HepG2 (cell line): ENCODE measurements around the gene FRMD4A.

ENCODE experiments used
- RORA ChIP-seq: sonication (generic); formaldehyde crosslinking; IDR thresholded peaks from 2 replicates; pipeline ENCODE4 v1.5.0; 2020; ENCODE audit warnings: mild to moderate bottlenecking, missing genetic modification reagents, moderate library complexity
- SUZ12 ChIP-seq: fragments of 150-350 bp; IDR thresholded peaks from 2 replicates; pipeline ENCODE4 v1.6.1; 2014; ENCODE audit warnings: low read depth, low read length
- TF ChIP-seq, protein P1 (sequence below): IDR thresholded peaks from 2 replicates; pipeline ENCODE4 v1.6.1; 2016; ENCODE audit warnings: missing compliant biosample characterization, missing genetic modification reagents, borderline replicate concordance
- TF ChIP-seq, protein P2 (sequence below): sonication (generic); formaldehyde crosslinking; IDR thresholded peaks from 2 replicates; pipeline ENCODE4 v1.5.0; 2020; ENCODE audit warnings: mild to moderate bottlenecking, missing genetic modification reagents
- TF ChIP-seq, protein P3 (sequence below): sonication (generic); formaldehyde crosslinking; IDR thresholded peaks from 2 replicates; pipeline ENCODE4 v1.4.0; 2020; ENCODE audit warnings: mild to moderate bottlenecking, missing genetic modification reagents

DNA sequence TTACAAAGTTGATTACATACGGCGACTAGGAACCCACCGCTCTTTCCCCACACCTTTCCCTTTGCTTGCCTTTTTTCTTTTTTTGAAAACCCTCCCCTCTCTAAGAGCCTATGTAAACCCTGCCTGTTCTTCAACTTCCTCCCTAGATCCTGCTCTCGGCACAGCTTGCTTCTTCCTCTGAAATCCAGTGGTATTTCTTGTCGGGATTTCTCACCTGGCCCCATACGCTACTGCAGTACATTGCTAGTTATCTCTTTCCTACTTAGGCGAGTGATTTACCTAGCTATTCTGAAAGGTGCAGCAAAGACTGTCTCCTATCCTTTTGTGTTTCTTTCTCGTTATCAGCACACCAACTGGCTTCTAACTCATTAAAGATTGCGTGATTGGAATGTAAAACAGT lies 372.9 kb downstream of the FRMD4A start:
- TF ChIP-seq, protein P1, sequence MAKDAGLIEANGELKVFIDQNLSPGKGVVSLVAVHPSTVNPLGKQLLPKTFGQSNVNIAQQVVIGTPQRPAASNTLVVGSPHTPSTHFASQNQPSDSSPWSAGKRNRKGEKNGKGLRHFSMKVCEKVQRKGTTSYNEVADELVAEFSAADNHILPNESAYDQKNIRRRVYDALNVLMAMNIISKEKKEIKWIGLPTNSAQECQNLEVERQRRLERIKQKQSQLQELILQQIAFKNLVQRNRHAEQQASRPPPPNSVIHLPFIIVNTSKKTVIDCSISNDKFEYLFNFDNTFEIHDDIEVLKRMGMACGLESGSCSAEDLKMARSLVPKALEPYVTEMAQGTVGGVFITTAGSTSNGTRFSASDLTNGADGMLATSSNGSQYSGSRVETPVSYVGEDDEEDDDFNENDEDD (CRISPR knock-in tag), result no peak
- TF ChIP-seq RORA (CRISPR knock-in tag) (no peak), SUZ12 (no peak)
- TF ChIP-seq, protein P2, sequence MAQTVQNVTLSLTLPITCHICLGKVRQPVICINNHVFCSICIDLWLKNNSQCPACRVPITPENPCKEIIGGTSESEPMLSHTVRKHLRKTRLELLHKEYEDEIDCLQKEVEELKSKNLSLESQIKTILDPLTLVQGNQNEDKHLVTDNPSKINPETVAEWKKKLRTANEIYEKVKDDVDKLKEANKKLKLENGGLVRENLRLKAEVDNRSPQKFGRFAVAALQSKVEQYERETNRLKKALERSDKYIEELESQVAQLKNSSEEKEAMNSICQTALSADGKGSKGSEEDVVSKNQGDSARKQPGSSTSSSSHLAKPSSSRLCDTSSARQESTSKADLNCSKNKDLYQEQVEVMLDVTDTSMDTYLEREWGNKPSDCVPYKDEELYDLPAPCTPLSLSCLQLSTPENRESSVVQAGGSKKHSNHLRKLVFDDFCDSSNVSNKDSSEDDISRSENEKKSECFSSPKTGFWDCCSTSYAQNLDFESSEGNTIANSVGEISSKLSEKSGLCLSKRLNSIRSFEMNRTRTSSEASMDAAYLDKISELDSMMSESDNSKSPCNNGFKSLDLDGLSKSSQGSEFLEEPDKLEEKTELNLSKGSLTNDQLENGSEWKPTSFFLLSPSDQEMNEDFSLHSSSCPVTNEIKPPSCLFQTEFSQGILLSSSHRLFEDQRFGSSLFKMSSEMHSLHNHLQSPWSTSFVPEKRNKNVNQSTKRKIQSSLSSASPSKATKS (CRISPR knock-in tag), result no peak
- TF ChIP-seq, protein P3, sequence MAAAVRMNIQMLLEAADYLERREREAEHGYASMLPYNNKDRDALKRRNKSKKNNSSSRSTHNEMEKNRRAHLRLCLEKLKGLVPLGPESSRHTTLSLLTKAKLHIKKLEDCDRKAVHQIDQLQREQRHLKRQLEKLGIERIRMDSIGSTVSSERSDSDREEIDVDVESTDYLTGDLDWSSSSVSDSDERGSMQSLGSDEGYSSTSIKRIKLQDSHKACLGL (CRISPR knock-in tag), result no peak
